HG02970 (cell line): ENCODE measurements around the gene TAOK2.
"Not testable (repeated sequence)": the region's sequence is repeated elsewhere in the genome, so short reads cannot be mapped to it uniquely, and the experiment has no call there.

Experiments
- ATAC-seq: cut with Tn5 transposase; IDR thresholded peaks from one replicate; pipeline ENCODE4 v1.9.1; 2021; ENCODE audit warnings: mild to moderate bottlenecking, moderate library complexity, moderate number of reproducible peaks; ENCODE audit not compliant: unreplicated experiment, low FRiP score

The TAOK2 gene

GRCh38 chr16:29973384-29974246 lies at the start of gene TAOK2:
TSS of gene TAOK2 (plus strand) at chr16:29973868. CDS start at chr16:29977773, 3,905 bp downstream.
- ATAC-seq = peak; percentile 97

GRCh38 chr16:29925105-29925756 lies 48.4 kb upstream of the TAOK2 start:
- no peak for ATAC-seq

- peak; percentile 88 for ATAC-seq
These were observed 47.6 kb upstream of the TAOK2 start, which contains the start of gene KCTD13 for GRCh38 chr16:29925781-29926710. TSS of gene KCTD13 (minus strand) at chr16:29926226. CDS start at chr16:29926033, 193 bp downstream.

GRCh38 chr16:29926711-29927052 lies 47.0 kb upstream of the TAOK2 start:
- peak; percentile 14 for ATAC-seq

GRCh38 chr16:29927070-29927905 lies 46.4 kb upstream of the TAOK2 start:
- no peak for ATAC-seq

GRCh38 chr16:29931750-29932149 lies 41.9 kb upstream of the TAOK2 start:
- not testable (repeated sequence) for ATAC-seq

- no peak for ATAC-seq
These were observed 33.0 kb upstream of the TAOK2 start for GRCh38 chr16:29940656-29941055.

- ATAC-seq = no peak
These were observed 29.5 kb upstream of the TAOK2 start for GRCh38 chr16:29943846-29944799.

- ATAC-seq = no peak
These were observed 25.8 kb upstream of the TAOK2 start for GRCh38 chr16:29947897-29948296.

GRCh38 chr16:29950806-29951461 lies 22.7 kb upstream of the TAOK2 start:
- ATAC-seq = no peak

- ATAC-seq = no peak
These were observed 21.9 kb upstream of the TAOK2 start for GRCh38 chr16:29951625-29952365.

GRCh38 chr16:29958756-29959155 lies 14.9 kb upstream of the TAOK2 start:
- ATAC-seq = no peak

GRCh38 chr16:29959293-29959692 lies 14.4 kb upstream of the TAOK2 start:
- ATAC-seq = no peak

GRCh38 chr16:29959821-29960220 lies 13.8 kb upstream of the TAOK2 start:
- ATAC-seq = not testable (repeated sequence)

GRCh38 chr16:29961127-29961478 lies 12.6 kb upstream of the TAOK2 start:
- ATAC-seq = no peak

- peak; percentile 84 for ATAC-seq
These were observed 12.0 kb upstream of the TAOK2 start, which contains the start of gene TMEM219 for GRCh38 chr16:29961479-29962343. TSS of gene TMEM219 (plus strand) at chr16:29962079. CDS start at chr16:29963144, 1,065 bp downstream.
